ENCODE data around the gene CD209. TPM values are rescaled to one million over a fixed set of nuclear protein-coding genes. Genes with fewer than 3 reads are reported as not detected.
A peak's percentile ranks its signal among the peaks of the same experiment; 100 is the strongest.

CD209 gene
- total and polyA plus RNA-seq, 9 donors = 2.0 to 5.2 (median 2.9) TPM

DNA sequence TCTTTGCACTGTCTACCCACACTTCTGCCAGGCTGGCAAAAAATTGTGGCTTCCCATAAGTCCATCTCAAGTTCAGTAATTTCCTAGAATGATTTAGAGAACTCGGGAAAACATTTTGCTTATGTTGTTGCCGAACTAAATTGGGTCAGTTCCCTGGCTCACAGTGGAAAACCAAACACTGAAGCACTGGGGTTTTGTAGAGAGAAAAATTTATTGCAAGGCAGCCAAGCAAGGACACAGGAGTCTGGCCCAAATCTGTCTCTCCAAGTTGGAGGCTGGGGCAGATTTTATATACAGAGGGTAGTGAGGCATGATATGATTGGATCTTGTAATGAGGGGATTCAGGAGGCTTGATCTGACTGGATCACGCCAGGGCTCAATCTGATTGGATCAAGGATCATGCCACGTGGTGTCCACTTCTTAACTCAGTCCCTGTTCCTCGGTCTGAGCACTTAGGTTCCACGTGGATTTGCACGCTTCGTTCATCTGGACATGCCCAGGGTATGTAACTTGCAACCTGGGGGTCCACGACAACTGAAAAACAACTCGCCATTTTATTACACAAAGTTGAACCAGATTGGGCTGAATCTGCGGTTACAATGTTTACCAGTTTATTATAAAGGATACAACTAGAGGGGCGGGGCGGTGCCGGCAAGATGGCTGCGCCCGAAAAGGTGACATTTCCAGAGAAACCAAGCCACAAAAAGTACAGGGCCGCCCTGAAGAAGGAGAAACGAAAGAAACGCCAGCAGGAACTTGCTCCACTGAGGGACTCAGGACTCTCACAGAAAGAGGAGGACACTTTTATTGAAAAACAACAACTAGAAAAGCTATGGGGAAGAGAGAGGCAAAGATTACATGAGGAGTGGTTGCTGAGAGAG is 7.3 kb downstream of the CD209 start:
- no peaks in the 10 kb centered on the region for H3K9me3 ChIP-seq (replicated peaks; ENCODE audit: control insufficient read depth, low read depth, low read length)
- H3K4me1 ChIP-seq (ENCODE audit: control insufficient read depth, insufficient read depth, low read length) = peaks cover 3% of the 10 kb centered on the region
- H3K36me3 ChIP-seq (ENCODE audit: control insufficient read depth, insufficient read depth, low read length) = no peaks in the 10 kb centered on the region
- DNase-seq = no peak
- 73% methylated on average over 12 of the region's 19 CpGs for WGBS (ENCODE audit: insufficient coverage)
- no peak overlapping the region for H3K27ac ChIP-seq (ENCODE audit: low read length)
- H3K4me3 ChIP-seq (ENCODE audit: low read length) = no peak overlapping the region
- H3K27me3 ChIP-seq (ENCODE audit: control insufficient read depth, insufficient read depth, low read length) = peaks cover under 1% of the 10 kb centered on the region

DNA sequence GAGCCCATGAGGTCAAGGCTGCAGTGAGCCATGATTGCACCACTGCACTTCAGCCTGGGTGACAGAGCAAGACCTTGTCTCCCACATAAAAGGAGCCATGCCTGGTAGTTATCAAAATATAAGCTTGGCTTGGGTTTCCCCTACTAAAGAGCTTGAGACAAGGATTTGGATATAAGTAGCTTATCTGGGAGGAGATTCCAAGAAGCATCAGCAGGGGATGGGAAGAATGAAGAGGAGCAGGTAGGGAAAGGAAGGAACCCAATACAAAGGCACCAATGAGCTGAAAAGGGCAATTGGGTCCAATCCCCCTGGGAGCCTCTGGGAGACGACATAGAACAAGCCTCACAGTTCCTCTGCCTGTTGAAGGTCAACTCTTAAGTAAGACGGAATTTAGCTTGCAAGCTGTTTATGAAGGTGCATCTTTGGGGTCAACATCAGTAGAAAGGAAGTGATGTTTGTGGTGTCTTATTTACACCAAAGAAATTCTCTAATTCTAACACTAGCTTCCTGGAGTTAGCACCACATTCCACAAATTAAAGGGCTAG is 8.1 kb downstream of the CD209 start:
- peaks cover 3% of the 10 kb centered on the region for H3K4me1 ChIP-seq (ENCODE audit: control insufficient read depth, insufficient read depth, low read length)
- no peaks in the 10 kb centered on the region for H3K36me3 ChIP-seq (ENCODE audit: control insufficient read depth, insufficient read depth, low read length)
- H3K27me3 ChIP-seq (ENCODE audit: control insufficient read depth, insufficient read depth, low read length) = peaks cover 2% of the 10 kb centered on the region
- WGBS (ENCODE audit: insufficient coverage) = no CpG with 5 or more reads among the region's 2 CpGs
- no peaks in the 10 kb centered on the region for H3K9me3 ChIP-seq (replicated peaks; ENCODE audit: control insufficient read depth, low read depth, low read length)
- DNase-seq = no peak
- no peak overlapping the region for H3K4me3 ChIP-seq (ENCODE audit: low read length)
- no peak overlapping the region for H3K27ac ChIP-seq (ENCODE audit: low read length)

DNA sequence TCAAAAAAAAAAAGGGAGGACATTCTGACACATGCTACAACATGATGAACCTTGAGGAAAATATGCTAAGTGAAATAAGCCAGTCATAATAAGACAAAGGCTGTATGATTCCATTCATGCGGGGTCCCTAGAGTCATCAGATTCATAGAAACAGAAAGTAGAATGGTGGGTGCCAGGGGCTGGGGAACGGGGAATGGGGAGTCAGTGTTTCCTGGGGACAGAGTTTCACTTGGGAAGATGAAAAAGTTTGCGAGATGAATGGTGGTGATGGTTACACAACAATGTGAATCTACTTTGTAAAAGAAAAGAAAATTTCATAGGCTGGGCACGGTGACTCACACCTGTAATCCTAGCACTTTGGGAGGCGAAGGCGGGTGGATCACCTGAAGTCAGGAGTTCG is 9.3 kb downstream of the CD209 start:
- H3K36me3 ChIP-seq (ENCODE audit: control insufficient read depth, insufficient read depth, low read length) = no peaks in the 10 kb centered on the region
- H3K27me3 ChIP-seq (ENCODE audit: control insufficient read depth, insufficient read depth, low read length) = peaks cover 5% of the 10 kb centered on the region
- DNase-seq = no peak
- H3K27ac ChIP-seq (ENCODE audit: low read length) = no peak overlapping the region
- WGBS (ENCODE audit: insufficient coverage) = 67% methylated on average over 4 of the region's 7 CpGs
- H3K4me1 ChIP-seq (ENCODE audit: control insufficient read depth, insufficient read depth, low read length) = peaks cover 3% of the 10 kb centered on the region
- no peaks in the 10 kb centered on the region for H3K9me3 ChIP-seq (replicated peaks; ENCODE audit: control insufficient read depth, low read depth, low read length)
- no peak overlapping the region for H3K4me3 ChIP-seq (ENCODE audit: low read length)

DNA sequence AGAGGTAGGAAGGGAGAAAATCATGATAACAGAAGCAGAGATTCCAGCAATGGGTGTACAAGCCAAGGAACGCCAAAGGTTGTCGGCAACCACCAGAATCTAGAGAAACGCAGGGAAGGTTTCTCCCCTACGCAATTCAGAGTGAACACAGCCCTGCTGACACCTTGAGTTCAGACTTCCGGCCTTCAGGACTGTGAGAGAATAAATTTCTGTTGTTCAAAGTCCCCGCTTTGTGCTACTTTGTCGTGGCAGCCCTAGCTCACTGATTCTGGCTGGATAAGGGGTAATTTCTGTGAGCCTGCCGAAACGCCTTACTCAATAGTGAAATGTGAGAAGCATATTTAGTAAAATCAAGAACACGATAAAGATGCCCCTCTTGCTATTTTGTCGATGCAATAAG is 10.1 kb downstream of the CD209 start:
- 95% methylated on average over 9 of the region's 11 CpGs for WGBS (ENCODE audit: insufficient coverage)
- no peak overlapping the region for H3K4me3 ChIP-seq (ENCODE audit: low read length)

DNA sequence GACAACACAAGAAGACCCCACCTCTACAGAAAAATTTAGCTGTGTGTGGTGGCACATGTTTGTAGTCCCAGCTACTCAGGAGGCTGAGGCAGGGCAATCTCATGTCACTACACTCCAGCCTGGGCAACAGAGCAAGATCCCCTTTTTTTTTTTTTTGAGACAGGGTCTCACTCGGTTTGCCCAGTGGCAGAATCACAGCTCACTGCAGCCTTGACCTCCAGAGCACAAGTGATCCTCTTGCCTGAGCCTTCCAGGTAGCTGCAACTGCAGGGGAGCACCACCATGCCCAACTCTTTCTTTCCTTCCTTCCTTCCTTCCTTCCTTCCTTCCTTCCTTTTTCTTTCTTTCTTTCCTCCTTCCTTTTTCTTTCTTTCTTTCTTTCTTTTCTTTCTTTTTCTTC is 11.2 kb downstream of the CD209 start:
- Histone ChIP-seq H3K27ac (ENCODE audit: low read length) (no peak overlapping the region), H3K27me3 (ENCODE audit: control insufficient read depth, insufficient read depth, low read length) (peaks cover 19% of the 10 kb centered on the region)

More for the DNA sequence above, 10.1 kb downstream of the CD209 start:
- H3K27me3 ChIP-seq (ENCODE audit: control insufficient read depth, insufficient read depth, low read length) = peaks cover 9% of the 10 kb centered on the region
- peaks cover 3% of the 10 kb centered on the region for H3K4me1 ChIP-seq (ENCODE audit: control insufficient read depth, insufficient read depth, low read length)
- DNase-seq = no peak
- H3K36me3 ChIP-seq (ENCODE audit: control insufficient read depth, insufficient read depth, low read length) = no peaks in the 10 kb centered on the region
- no peak overlapping the region for H3K27ac ChIP-seq (ENCODE audit: low read length)
- H3K9me3 ChIP-seq (replicated peaks; ENCODE audit: control insufficient read depth, low read depth, low read length) = no peaks in the 10 kb centered on the region

DNA sequence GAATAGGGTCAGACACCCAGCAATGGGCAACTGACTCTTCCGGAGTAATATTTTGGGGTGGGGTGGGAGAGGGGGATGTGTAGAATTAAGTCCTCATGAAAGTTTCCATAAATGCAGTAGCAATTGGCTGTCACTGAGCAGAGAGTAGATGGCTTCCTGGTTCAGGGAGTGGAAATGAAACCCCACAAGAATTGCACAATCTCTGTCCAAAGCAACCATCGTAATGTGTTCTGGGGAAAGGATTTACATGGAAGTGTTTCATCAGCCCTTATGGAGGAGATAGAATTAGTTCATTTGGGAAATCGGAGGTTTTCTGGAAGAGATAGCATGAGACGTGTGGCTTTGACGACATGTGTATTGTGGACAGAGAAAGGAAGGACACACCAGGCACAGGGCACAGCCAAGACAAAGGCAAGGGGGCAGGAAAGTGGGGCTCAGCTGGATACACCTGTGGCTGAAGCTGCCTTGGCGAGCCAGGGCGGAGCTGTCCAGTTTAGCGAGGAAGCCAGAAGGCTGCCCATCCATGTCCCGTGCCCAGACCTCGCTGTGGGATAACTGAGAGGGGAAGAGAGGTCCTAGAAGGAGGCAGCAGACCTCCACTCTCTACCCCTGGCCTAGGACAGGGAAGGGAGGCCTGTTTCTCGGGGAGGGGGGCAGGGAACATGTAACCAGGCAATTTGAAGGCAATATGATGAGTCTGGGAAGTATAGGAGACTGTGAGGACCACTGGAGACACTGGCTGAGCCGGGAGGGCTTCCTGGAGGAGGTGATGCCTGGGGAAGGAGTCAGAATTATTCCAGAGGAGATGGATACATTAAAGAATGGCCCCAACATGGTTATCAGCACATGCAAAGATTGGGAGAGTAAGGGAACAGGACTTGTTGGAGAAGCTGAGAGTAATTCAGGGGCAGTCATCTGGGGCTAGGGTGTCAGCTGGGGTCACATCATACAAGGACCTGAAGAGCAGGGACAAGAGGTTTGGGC is 12.8 kb downstream of the CD209 start:
- H3K36me3 ChIP-seq (ENCODE audit: control insufficient read depth, insufficient read depth, low read length) = no peaks in the 10 kb centered on the region
- H3K4me1 ChIP-seq (ENCODE audit: control insufficient read depth, insufficient read depth, low read length) = no peaks in the 10 kb centered on the region
- WGBS (ENCODE audit: insufficient coverage) = 58% methylated on average over 8 of the region's 12 CpGs
- peak; percentile 68 for DNase-seq
- peaks cover 36% of the 10 kb centered on the region for H3K27me3 ChIP-seq (ENCODE audit: control insufficient read depth, insufficient read depth, low read length)
- H3K27ac ChIP-seq (ENCODE audit: low read length) = no peak overlapping the region
- H3K4me3 ChIP-seq (ENCODE audit: low read length) = no peak overlapping the region
- H3K9me3 ChIP-seq (replicated peaks; ENCODE audit: control insufficient read depth, low read depth, low read length) = no peaks in the 10 kb centered on the region

More for the DNA sequence above, 11.2 kb downstream of the CD209 start:
- H3K36me3 ChIP-seq (ENCODE audit: control insufficient read depth, insufficient read depth, low read length) = no peaks in the 10 kb centered on the region
- no peaks in the 10 kb centered on the region for H3K9me3 ChIP-seq (replicated peaks; ENCODE audit: control insufficient read depth, low read depth, low read length)
- DNase-seq = no peak
- WGBS (ENCODE audit: insufficient coverage) = 62% methylated on average over 1 of the region's 1 CpG
- no peak overlapping the region for H3K4me3 ChIP-seq (ENCODE audit: low read length)
- H3K4me1 ChIP-seq (ENCODE audit: control insufficient read depth, insufficient read depth, low read length) = peaks cover 3% of the 10 kb centered on the region

GRCh38 chr19:7733376-7733775 is 14.0 kb downstream of the CD209 start:
- H3K4me1 ChIP-seq (ENCODE audit: control insufficient read depth, insufficient read depth, low read length) = no peaks in the 10 kb centered on the region
- no peak for DNase-seq
- 80% methylated on average over 1 of the region's 6 CpGs for WGBS (ENCODE audit: insufficient coverage)
- no peak overlapping the region for H3K27ac ChIP-seq (ENCODE audit: low read length)
- no peak overlapping the region for H3K4me3 ChIP-seq (ENCODE audit: low read length)
- H3K9me3 ChIP-seq (replicated peaks; ENCODE audit: control insufficient read depth, low read depth, low read length) = no peaks in the 10 kb centered on the region
- no peaks in the 10 kb centered on the region for H3K36me3 ChIP-seq (ENCODE audit: control insufficient read depth, insufficient read depth, low read length)
- peaks cover 47% of the 10 kb centered on the region for H3K27me3 ChIP-seq (ENCODE audit: control insufficient read depth, insufficient read depth, low read length)

- H3K27me3 ChIP-seq (ENCODE audit: control insufficient read depth, insufficient read depth, low read length) = peaks cover 55% of the 10 kb centered on the region
- no peak within 1 kb of the TSS for H3K27ac ChIP-seq (ENCODE audit: low read length)
- H3K4me3 ChIP-seq (ENCODE audit: low read length) = no peak within 1 kb of the TSS
- no peaks in the 10 kb centered on the region for H3K4me1 ChIP-seq (ENCODE audit: control insufficient read depth, insufficient read depth, low read length)
- no peaks in the 10 kb centered on the region for H3K36me3 ChIP-seq (ENCODE audit: control insufficient read depth, insufficient read depth, low read length)
- H3K9me3 ChIP-seq (replicated peaks; ENCODE audit: control insufficient read depth, low read depth, low read length) = no peaks in the 10 kb centered on the region
- no peak for DNase-seq
- 63% methylated on average over 9 of the region's 9 CpGs for WGBS (ENCODE audit: insufficient coverage)
Observed at GRCh38 chr19:7732045-7732444, 15.3 kb downstream of the CD209 start, which contains the start of gene CLEC4G. TSS of gene CLEC4G (minus strand) at chr19:7732110. CDS start at chr19:7732102, 8 bp downstream.

- Histone ChIP-seq H3K9me3 (replicated peaks; ENCODE audit: control insufficient read depth, low read depth, low read length) (no peaks in the 10 kb centered on the region), H3K27ac (ENCODE audit: low read length) (no peak overlapping the region), H3K27me3 (ENCODE audit: control insufficient read depth, insufficient read depth, low read length) (peaks cover 55% of the 10 kb centered on the region), H3K36me3 (ENCODE audit: control insufficient read depth, insufficient read depth, low read length) (no peaks in the 10 kb centered on the region), H3K4me3 (ENCODE audit: low read length) (no peak overlapping the region), H3K4me1 (ENCODE audit: control insufficient read depth, insufficient read depth, low read length) (no peaks in the 10 kb centered on the region)
- WGBS (ENCODE audit: insufficient coverage) = 79% methylated on average over 4 of the region's 5 CpGs
- DNase-seq = no peak
Observed at GRCh38 chr19:7731615-7732014, 15.7 kb downstream of the CD209 start.

GRCh38 chr19:7731218-7731595 is 16.1 kb downstream of the CD209 start:
- Histone ChIP-seq H3K36me3 (ENCODE audit: control insufficient read depth, insufficient read depth, low read length) (no peaks in the 10 kb centered on the region), H3K9me3 (replicated peaks; ENCODE audit: control insufficient read depth, low read depth, low read length) (no peaks in the 10 kb centered on the region), H3K27me3 (ENCODE audit: control insufficient read depth, insufficient read depth, low read length) (peaks cover 55% of the 10 kb centered on the region), H3K4me3 (ENCODE audit: low read length) (no peak overlapping the region), H3K4me1 (ENCODE audit: control insufficient read depth, insufficient read depth, low read length) (no peaks in the 10 kb centered on the region), H3K27ac (ENCODE audit: low read length) (no peak overlapping the region)
- 58% methylated on average over 37 of the region's 39 CpGs for WGBS (ENCODE audit: insufficient coverage)
- no peak for DNase-seq

Data from muscle of leg (tissue), 11 donors.